OCI-LY1 (cell line): Measurements from ENCODE around the gene FAM133A.
A peak's percentile ranks its signal among the peaks of the same experiment; 100 is the strongest.

Source experiments
- H2AFZ ChIP-seq: fragments of 200-600 bp; sonication (generic), shearing (Covaris generic); 2 replicates; pipeline ENCODE4 v1.6.0; 2014; ENCODE audit warnings: antibody characterized with exemption, mild to moderate bottlenecking, low read length
- H3F3A ChIP-seq: fragments of 200-600 bp; sonication (generic), shearing (Covaris generic); 2 replicates; pipeline ENCODE4 v1.6.0; 2014; ENCODE audit warnings: mild to moderate bottlenecking, antibody characterized with exemption, low read length, moderate library complexity; ENCODE audit not compliant: insufficient read depth
- H3K27ac ChIP-seq: fragments of 200-600 bp; sonication (generic); 2 replicates; pipeline ENCODE4 v1.5.1; 2014; ENCODE audit warnings: low read length, mixed run types, mild to moderate bottlenecking, low read depth; ENCODE audit not compliant: poor library complexity, severe bottlenecking
- H3K27me3 ChIP-seq: fragments of 200-600 bp; sonication (generic); 2 replicates; pipeline ENCODE4 v1.6.0; 2014; ENCODE audit warnings: antibody characterized with exemption, mild to moderate bottlenecking, low read length, moderate library complexity; ENCODE audit not compliant: insufficient read depth
- H3K36me3 ChIP-seq: fragments of 200-600 bp; sonication (generic); 2 replicates; pipeline ENCODE4 v1.6.1; 2014; ENCODE audit warnings: mild to moderate bottlenecking, antibody characterized with exemption, low read length, moderate library complexity, mixed read lengths; ENCODE audit not compliant: insufficient read depth
- H3K4me1 ChIP-seq: fragments of 200-600 bp; sonication (generic); 2 replicates; pipeline ENCODE4 v1.5.1; 2014; ENCODE audit warnings: mild to moderate bottlenecking, low read length, moderate library complexity; ENCODE audit not compliant: insufficient read depth, severe bottlenecking
- H3K4me2 ChIP-seq: fragments of 200-600 bp; sonication (generic), shearing (Covaris generic); 2 replicates; pipeline ENCODE4 v1.6.1; 2014; ENCODE audit warnings: low read length
- H3K4me3 ChIP-seq: fragments of 200-600 bp; sonication (generic); 2 replicates; pipeline ENCODE4 v1.5.1; 2014; ENCODE audit warnings: low read length, low read depth, mild to moderate bottlenecking, mixed read lengths; ENCODE audit not compliant: poor library complexity, severe bottlenecking
- H3K79me2 ChIP-seq: fragments of 200-600 bp; shearing (Covaris generic); 2 replicates; pipeline ENCODE4 v1.6.1; 2016; ENCODE audit warnings: mixed run types, low read length, mixed read lengths; ENCODE audit not compliant: insufficient read depth
- H3K9ac ChIP-seq: fragments of 200-600 bp; sonication (generic), shearing (Covaris generic); 2 replicates; pipeline ENCODE4 v1.6.1; 2014; ENCODE audit warnings: mild to moderate bottlenecking, low read length, mixed read lengths
- H3K9me2 ChIP-seq: fragments of 200-600 bp; sonication (generic), shearing (Covaris generic); 2 replicates; pipeline ENCODE4 v1.6.1; 2014; ENCODE audit warnings: low read depth, mild to moderate bottlenecking, low read length, mixed read lengths
- H3K9me3 ChIP-seq: fragments of 200-600 bp; shearing (Covaris generic); 2 replicates; pipeline ENCODE4 v1.6.1; 2014; ENCODE audit warnings: low read length, mixed read lengths
- H4K20me1 ChIP-seq: fragments of 200-600 bp; sonication (generic), shearing (Covaris generic); 2 replicates; pipeline ENCODE4 v1.6.0; 2016; ENCODE audit warnings: mild to moderate bottlenecking, low read length; ENCODE audit not compliant: insufficient read depth
- EZH2 ChIP-seq: fragments of 200-600 bp; sonication (generic), shearing (Covaris generic); IDR thresholded peaks from 2 replicates; pipeline ENCODE4 v1.8.0; 2017; ENCODE audit warnings: borderline replicate concordance, mixed run types, mild to moderate bottlenecking, antibody characterized with exemption, low read length, moderate library complexity, mixed read lengths
- TF ChIP-seq, protein P1 (sequence below): fragments of 200-600 bp; sonication (generic), shearing (Covaris generic); IDR thresholded peaks from 2 replicates; pipeline ENCODE4 v1.5.1; 2017; ENCODE audit warnings: mild to moderate bottlenecking, antibody characterized with exemption, low read length, moderate library complexity, mixed read lengths

The FAM133A gene

DNA sequence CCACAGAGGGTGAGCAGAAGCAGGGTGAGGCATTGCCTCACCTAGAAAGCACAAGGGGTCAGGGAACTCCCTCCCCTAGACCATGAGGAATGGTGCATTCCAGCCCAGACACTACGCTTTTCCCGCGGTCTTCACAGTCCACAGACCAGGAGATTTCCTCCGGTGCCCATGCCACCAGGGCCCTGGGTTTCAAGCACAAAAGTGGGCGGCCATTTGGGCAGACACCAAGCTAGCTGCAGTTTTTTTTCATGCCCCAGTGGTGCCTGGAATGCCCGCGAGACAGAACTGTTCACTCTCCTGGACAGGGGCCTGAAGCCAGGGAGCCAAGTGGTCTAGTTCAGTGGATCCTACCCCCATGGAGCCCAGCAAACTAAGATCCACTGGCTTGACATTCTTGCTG is 13.4 kb upstream of the FAM133A start:
- Histone ChIP-seq H2AFZ (no peak overlapping the region), H3K36me3 (no peaks in the 10 kb centered on the region), H4K20me1 (no peaks in the 10 kb centered on the region), H3K9me2 (no peaks in the 10 kb centered on the region), H3K4me3 (no peak overlapping the region), H3K9ac (no peak overlapping the region), H3K9me3 (no peaks in the 10 kb centered on the region), H3K27me3 (no peaks in the 10 kb centered on the region), H3F3A (no peaks in the 10 kb centered on the region), H3K4me1 (no peaks in the 10 kb centered on the region), H3K4me2 (no peak overlapping the region), H3K27ac (no peak overlapping the region), H3K79me2 (no peaks in the 10 kb centered on the region)
- TF ChIP-seq, protein P1, sequence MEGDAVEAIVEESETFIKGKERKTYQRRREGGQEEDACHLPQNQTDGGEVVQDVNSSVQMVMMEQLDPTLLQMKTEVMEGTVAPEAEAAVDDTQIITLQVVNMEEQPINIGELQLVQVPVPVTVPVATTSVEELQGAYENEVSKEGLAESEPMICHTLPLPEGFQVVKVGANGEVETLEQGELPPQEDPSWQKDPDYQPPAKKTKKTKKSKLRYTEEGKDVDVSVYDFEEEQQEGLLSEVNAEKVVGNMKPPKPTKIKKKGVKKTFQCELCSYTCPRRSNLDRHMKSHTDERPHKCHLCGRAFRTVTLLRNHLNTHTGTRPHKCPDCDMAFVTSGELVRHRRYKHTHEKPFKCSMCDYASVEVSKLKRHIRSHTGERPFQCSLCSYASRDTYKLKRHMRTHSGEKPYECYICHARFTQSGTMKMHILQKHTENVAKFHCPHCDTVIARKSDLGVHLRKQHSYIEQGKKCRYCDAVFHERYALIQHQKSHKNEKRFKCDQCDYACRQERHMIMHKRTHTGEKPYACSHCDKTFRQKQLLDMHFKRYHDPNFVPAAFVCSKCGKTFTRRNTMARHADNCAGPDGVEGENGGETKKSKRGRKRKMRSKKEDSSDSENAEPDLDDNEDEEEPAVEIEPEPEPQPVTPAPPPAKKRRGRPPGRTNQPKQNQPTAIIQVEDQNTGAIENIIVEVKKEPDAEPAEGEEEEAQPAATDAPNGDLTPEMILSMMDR: no peak
- no peak for TF ChIP-seq EZH2

DNA sequence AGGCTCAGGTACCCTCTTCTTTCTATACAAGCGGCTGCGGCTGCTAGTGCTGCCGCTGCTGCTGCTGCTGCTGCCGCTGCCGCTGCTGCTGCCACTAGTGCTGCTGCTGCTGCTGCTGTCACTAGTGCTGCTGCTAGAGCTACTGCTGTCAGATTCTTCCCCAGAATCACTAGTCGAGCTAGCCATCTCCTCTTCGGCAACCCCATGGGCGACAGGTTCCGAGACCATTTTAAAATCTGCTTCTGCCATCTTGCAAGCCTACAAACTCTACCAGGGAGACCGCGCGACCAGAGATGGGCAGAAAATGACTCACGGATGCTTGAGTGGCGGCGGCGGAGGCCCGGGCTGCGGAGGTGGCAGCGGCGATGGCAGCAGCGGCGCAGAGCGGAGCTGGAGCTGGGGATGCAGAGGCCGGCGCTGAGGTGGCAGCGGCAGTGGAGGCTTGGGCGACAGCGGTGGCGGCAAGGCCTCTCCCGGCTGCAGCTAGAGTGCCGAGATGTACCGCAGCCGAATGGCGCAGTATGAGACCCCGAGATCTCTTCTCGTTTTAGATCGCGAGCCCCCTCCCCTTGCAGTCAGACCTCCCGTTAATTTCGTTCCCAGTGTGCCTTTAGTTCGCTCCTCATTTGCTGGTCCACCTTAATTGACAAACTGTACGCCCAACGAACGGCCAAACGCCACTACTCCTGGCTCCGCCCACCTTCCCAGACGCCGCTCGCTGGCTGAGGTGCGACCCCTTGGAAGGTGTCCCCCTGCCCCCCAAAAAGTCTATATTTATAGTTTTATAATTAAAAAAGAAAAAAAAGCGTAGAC is 744 bp upstream of the FAM133A start, which contains the start of gene NAP1L3:
Gene NAP1L3 (minus strand): TSS at position 523 of the 813 bp plus-strand sequence. CDS start 274 bp downstream, at position 249.
- Histone ChIP-seq H2AFZ (peak within 1 kb of the TSS; percentile 74; the same call in 1 of the 2 replicates), H3K9ac (peak within 1 kb of the TSS; percentile 66), H3K9me2 (no peaks in the 10 kb centered on the region), H3K27ac (peak within 1 kb of the TSS; percentile 13), H3K4me1 (peaks cover 24% of the 10 kb centered on the region), H3K36me3 (no peaks in the 10 kb centered on the region), H3F3A (no peaks in the 10 kb centered on the region), H3K9me3 (no peaks in the 10 kb centered on the region), H4K20me1 (no peaks in the 10 kb centered on the region), H3K4me3 (peak within 1 kb of the TSS; percentile 71), H3K4me2 (peak within 1 kb of the TSS; percentile 88), H3K27me3 (no peaks in the 10 kb centered on the region), H3K79me2 (no peaks in the 10 kb centered on the region)
- TF ChIP-seq, protein P1: no peak
- no peak for TF ChIP-seq EZH2

DNA sequence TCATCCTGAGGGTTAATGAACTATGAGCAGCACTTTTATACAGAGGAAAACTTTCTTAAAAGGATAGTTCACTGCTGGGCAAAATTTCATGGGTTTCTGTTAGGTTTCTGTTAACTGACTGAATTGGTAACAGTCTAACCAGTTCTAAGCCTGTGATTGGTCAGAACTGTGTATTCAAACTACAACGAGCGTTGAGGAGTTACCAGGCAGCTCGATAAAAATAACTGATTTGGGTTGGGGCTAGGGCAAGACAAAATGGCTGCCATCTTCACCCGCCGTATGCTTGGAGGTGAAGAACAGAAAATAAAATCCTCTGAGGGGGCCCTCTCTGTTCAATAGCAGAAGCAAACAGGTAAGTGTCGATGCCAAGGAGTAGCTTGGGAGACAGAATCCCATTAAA is 22.0 kb downstream of the FAM133A start:
- H3K4me3 ChIP-seq: no peak overlapping the region

More for the DNA sequence above, 22.0 kb downstream of the FAM133A start:
- Histone ChIP-seq H3K9ac (no peak overlapping the region), H3K4me2 (no peak overlapping the region), H3K79me2 (no peaks in the 10 kb centered on the region), H3K4me1 (no peaks in the 10 kb centered on the region), H3K36me3 (no peaks in the 10 kb centered on the region), H2AFZ (no peak overlapping the region), H3K27me3 (no peaks in the 10 kb centered on the region), H4K20me1 (no peaks in the 10 kb centered on the region), H3K9me3 (no peaks in the 10 kb centered on the region), H3F3A (no peaks in the 10 kb centered on the region), H3K27ac (no peak overlapping the region), H3K9me2 (no peaks in the 10 kb centered on the region)
- no peak for TF ChIP-seq EZH2
- TF ChIP-seq, protein P1: no peak
